SKM-1 (cell line): ENCODE measurements around the gene ABCB4.

Experiments used
- DNase-seq: peaks from one replicate; lab custom pipeline; 2025; ENCODE audit not compliant: unreplicated experiment; lab: John Stamatoyannopoulos, UW

The ABCB4 gene

GRCh38 chr7:87359366-87359765 is 116.1 kb downstream of the ABCB4 start:
- DNase-seq, result no peak

GRCh38 chr7:87356448-87356847 is 119.0 kb downstream of the ABCB4 start:
- no peak for DNase-seq

DNA sequence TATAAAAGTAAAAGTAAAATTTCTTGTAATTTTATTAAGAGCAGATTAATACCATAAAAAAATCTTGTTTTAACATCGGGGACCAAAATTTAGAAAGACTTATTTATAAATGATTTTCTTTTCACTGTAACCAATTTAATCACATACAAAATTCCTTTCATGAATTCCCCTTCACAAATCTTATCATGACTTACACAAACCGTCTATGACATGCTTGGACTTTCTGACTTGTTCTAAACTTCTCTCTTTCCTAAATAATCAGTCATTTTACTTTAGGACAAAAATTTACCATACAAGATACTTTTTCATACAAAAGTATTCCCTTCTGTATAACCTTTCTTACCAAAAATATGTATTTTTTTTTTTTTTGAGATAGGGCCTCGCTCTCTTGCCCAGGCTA is 120.7 kb downstream of the ABCB4 start:
- DNase-seq, result no peak
